HG02870 (cell line): ENCODE results near the gene TUBA4A.
A peak's percentile ranks its signal among the peaks of the same experiment; 100 is the strongest.

Experiments used
- ATAC-seq: cut with Tn5 transposase; IDR thresholded peaks from one replicate; pipeline ENCODE4 v1.9.1; 2021; ENCODE audit warnings: mild to moderate bottlenecking, moderate library complexity; ENCODE audit not compliant: unreplicated experiment

TUBA4A gene

DNA sequence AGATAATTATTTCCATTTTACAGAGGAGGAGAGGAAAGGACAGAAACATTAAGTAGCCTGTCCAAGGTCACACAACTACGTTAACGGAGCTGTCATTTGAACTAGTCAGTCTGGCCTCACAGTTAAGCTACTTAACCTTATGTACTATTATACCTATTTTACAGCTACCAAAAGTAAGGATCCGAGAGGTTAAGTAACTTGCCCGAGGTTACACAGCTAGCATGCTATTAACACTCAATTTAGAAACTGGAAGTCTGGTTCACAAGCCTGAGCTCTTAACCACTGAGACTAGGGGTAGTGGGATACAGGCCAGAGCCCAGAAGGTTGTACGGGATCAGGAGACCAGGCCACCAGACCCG is 8.9 kb downstream of the TUBA4A start:
- no peak for ATAC-seq

DNA sequence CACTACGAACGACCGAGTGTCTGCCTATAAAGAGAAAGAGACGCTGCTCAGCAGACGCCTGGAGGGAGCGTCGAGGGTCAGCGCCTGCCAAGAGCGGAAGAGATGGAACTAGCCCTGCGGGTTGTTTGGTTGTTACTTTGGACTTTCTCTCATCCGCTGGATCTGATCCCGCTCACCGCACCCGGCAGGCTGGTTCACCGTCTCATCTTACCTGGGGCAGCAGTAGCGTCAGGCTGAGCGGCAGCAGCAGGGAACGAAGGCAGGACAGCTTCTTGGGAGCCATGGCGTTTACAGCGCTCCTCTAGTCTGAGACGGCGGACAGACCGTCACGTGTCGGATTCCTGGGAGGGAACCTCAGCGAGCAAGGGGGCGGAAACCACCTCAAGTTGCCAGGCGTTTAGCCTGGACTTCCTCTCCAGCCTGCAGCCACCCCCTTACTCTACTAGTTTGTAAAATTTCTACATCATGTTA is 10.4 kb downstream of the TUBA4A start:
- ATAC-seq, result no peak

DNA sequence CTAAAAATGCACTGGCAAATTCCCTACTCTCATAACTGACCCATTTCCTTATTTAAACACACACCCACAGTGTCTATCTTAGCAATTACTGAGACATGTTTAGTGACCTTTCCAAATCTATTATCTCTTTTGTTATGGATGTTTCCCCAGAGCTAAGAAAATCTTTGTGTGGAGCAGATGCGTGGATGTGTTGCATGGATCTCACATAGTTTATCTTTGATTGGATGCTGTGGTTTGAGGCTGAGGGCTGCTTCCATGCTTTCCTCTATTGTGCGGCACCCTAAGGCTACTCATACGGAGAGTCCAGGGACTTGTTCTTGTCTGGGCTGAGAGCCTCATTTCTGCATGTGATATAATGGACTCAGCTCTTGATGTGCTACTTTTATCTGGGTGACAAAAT is 19.4 kb downstream of the TUBA4A start:
- ATAC-seq, result no peak

DNA sequence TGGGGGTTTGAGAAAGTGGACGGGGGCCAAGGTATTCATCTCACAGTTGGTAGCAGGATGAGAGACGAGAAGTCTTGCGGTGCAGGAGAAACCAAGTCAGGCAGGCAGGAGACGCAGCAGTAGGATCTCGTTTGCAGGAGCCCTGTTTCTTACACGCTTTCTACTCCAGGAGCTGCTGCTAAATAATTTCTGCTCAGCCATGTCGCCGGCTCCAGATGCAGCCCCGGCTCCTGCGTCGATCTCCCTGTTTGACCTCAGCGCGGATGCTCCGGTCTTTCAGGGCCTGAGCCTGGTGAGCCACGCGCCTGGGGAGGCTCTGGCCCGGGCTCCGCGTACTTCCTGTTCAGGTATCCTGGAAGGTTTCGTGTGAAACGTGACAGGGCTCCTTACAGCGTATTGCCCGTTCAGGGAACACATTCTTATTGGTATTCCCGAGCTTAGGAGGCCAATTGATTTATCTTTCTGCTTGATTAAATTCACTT is 23.6 kb downstream of the TUBA4A start:
- ATAC-seq, result no peak

DNA sequence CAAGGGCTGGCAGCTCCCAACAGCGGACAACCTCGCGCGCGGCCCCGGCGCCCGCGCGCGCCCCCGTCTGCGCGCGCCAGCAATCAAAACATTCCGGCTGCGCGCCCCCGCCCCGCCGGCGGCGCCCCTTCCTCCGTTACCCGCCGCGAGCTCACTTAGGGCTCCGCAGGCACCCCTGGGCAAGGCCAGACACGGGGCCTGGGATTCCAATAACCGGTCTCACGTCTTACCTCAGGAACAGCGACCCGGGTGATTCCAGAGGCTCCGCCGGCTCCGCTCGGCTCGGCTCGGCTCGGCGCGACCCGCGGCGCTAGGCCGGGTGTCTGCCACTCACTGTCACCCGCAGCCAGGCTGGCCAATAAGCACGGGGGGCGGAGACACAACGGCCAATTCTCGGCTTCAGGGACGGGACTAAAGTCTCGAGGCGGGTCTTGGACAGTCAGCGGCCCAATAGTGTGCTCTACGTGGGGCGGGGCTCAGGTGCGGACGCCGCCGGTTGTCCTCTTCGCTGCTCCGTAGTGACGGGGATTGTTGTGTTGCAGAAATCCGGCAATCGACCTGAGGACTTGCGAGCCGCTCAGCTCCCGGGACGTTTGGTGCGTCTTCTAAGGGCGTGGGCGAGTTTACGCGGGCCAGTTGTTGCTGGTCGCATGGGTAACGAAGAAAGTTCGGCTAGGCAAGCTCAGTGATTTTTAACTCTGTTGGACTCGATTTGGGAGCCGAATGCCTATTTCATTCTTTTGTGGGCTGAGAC is 24.2 kb downstream of the TUBA4A start, which contains the start of the genes ANKZF1 and ATG9A:
ANKZF1 (plus strand) TSS at position 502 of the 754 bp plus-strand sequence. CDS start 452 bp downstream, outside the sequence.
ATG9A (minus strand) TSS at position 332 of the 754 bp plus-strand sequence. CDS start 1,612 bp downstream, outside the sequence.
- peak; percentile 97 for ATAC-seq

DNA sequence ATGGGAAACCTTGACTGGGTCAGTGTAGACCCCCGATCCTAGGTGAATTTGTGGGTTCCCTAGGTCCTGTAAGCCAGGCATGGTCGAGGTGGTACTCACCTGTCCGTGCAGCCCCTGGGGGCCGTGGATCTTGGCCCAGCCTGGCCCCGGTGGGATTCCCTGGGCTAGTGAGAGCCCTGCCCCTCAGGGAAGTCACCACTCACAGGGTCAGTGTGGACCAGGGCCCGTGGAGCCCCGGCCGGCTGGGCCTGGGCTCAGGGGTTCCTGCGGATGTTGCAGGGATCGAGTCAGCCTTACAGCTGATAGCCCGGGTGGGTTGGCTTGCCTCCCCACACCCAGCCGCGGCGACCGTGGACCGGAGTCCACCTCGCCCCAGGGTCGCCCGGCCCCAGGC is 24.8 kb downstream of the TUBA4A start:
- ATAC-seq, result no peak

DNA sequence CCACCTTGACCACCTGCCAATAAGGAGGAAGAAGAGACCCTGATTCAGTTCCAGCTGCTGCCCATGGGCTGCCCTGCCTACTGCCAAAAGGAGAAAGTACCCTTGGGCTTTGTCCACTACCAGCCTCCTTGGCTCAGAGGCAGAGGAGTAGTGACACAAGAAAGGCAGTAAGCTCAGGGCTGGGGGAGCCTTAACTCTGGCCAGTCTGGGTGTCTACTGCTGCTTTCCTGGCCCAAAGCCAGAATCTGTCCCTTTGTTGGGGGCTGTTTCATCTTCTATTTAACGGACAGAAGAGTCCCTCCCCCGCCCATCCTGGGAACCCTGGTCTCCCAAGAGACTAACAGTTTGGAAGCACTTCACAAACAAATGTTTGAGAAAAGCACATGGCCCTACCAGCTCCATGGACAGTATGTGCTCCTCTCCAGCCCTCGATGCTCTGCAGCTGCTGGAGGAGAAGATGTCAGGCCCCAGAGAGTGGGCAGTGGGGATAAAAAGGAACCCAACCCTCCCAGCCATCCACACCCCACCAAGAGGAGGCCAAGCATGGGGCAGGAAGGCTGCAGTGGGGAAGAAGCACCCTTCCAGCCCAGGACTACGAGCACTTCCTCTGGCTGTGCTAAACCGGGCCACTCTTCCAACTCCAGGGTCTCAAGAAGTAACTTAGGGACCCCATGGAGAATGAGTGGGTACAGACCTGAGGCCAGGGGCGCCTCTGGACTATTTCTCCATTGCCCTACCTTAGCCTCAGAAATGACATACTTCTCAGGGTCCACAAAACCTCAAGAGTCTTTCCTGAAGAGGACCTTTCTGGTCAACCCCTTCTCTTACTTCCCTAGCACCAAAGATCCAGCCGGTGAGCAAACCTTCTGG is 25.4 kb downstream of the TUBA4A start:
- no peak for ATAC-seq

DNA sequence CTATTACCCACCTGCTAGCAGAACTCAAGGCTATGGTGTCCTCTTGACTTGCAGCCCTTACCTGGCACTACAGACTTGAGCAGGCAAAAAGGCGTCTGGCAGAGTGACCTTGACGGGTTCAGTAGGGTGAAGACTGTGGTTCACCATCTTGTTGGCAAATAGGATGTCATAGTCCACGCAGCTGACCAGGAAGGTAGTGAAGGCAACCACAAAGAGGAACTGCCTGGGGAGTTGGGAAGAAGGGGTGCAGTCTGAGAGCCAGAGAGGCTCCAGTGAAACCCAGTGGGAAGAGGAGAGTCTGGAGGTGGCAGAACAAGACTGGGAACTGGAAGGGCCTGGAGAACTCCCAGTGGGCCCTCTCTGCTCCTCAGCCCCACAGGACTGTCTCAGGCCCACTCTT is 28.4 kb downstream of the TUBA4A start:
- ATAC-seq, result no peak

DNA sequence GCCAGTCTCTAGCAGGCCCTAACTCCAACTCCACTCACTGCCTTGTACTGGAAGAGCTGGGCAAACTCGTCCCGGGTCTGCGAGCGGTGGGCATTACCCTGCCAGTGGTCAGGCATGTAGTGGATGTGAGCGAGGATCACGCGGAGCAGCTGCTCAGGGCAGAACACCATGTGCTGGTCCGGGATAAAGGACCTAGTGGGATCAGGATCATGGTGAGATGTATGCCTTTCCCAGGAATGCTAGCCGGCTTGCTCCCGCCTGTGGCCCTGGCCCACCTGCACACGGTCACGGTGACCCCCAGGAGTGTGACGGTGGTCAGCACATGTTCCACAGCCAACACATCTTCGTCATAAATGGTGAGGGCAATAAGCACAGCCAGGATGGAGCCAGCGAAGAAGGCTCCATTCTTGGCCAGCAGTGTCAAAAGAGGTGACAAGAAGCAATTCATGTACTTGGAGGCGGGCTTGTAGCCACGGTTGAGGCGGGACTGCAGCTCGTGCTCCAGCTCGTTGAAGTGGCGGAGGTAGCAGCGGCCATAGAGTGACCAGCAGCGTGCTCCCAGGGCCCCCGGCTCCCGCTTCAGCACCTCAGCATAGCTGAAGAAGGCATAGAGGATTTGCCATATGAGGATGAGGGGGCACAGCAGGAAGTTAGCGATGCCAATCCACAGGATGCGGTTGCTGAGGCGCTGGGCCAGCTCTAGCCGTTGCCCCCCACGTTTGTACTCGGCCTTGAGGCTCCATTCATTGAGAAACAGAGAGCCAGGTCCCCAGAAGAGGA is 29.7 kb downstream of the TUBA4A start:
- no peak for ATAC-seq

DNA sequence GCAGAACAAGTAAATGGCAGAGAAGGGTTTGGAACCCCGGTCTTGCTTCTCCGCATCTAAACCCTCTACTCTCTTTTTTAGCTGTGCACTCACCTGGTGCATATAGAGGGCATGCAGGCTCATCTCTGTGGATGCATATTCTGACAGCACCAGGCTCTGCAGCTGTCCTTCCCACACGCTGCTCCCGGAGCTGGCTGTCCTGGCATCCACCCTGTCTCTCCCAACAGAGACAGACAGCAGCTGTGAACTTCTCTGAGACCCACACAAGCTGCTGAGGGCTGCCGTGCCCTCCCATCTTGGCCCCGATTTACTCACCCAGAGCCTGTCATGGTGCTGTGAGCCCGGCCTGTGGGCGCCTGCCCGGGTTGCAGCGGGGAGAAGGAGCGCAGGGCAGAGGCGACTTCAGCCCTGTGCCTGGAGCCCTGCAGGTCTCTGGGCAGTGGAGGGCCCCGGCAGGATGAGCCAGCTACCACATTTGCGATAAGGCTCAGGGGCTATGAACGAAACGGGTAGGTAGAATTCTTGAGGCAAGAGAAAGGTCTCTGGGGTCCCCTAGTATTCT is 31.7 kb downstream of the TUBA4A start:
- no peak for ATAC-seq

DNA sequence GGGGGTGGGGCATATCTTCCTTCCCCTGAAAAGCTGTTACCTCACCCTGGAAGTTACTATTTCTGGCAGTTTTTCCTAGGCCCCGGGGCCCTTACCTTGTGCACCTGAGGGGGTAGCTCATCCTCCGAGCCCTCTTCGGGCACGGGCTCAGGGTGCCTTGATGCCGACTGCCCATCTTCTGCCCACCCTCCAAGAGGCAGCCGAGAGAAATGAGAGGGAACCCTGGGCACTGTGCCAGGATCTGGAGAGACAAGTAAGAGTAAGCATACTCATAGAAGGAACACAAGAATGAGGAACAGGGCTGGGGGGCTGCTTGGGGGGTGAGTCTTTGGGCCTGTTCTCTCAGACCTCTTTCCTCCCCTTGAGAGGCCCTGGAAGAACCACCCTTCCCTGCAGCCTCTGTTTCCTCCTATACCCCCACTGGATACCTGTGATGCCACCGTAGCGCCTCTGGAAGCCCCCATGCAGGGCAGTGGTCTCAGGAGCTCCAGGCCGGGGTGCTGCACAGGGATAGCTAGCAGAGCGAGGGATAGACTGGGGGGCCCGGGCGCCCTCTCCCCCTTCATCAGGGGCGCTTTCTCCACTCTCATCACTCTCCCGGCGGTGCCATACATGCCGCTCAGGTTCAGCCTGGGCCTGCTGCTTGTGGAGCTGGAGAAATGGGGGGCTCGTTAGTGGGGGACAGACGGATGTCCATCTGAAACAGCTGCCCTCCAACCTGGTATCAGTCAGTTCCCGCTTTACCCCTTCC is 32.9 kb downstream of the TUBA4A start:
- ATAC-seq, result no peak

DNA sequence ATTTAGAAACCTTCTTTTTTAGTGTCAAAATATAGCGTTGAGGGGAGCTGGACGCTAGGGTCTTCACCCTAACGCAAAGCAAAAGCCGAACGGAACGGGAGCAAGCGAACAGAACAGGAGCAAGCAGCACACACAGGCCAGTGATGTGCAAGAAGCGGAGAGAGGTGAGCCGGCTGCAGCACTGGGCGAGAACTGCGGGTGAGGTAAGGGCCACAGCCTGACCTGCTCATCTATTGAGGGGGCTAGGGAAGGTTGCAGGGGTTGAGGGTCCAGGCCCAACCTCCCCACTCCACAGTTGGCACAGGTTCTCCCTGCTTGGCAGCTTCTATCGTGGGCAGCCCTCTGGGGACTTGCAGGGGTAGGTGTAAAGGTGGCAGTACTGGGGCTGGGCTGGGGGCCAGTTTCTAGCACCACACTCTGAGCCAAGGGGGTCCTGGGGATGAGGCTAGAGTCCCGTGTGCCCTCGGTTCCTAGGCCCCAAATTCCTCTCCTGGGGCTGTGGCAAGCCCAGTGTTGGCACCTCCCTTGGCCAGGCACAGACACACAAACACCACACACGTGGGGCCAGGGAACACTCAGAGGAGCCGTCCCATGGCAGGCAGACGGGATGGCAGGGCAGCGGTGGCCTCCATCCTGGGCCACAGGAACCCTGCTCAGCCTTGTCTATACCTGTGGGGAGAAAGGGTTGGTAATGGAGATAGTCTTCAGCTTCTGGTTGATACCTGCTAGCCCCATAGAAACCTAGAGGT is 33.8 kb downstream of the TUBA4A start:
- no peak for ATAC-seq

DNA sequence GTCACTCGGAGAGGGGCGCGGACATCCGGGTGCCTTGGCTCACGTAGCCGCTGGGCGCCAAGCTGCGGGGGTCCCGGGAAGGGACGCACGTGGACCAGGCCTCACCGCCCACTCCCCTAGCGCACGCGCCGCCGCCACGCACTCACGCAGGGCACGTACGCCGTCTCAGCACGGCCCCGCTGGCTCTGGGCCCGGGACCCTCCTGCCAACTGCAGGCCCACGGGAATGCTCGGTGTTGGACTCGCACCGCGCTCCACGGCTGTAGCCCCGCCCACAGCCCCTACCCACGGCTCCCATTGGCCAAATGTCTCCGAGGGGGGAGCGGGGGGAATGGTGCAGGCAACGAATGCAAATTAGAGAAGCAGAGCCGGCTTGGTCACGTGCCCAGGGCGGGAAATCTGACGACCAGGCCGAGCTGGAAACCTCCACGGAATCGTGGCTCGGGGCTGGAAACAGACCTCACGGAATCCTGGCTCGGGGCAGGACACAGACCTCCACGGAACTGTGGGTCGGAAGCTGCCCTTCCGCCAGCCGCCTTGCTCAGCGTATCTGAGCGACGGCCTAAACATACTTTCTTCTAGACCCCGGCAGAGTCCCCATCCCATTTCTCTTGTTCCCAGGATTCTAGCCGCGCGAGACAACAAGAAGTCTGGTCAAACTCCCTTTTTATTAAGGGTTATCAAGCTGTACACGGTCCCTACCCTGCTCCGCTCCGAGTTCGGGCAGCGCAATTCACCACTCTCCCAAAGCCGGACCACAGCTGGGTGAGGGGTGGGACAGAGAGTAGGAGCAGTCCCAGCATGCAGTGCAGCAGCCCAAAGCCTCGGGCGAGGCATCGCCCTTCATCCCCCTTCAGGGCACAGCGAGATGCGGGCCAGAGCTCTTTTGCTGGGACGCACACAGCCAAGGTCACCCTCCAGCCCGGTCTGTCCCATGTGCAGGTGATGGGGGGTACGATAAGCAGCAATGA is 34.7 kb downstream of the TUBA4A start, which contains the start of gene ABCB6:
ABCB6 (minus strand) TSS at position 227 of the 970 bp plus-strand sequence. CDS start 285 bp downstream, outside the sequence.
- ATAC-seq, result peak; percentile 70

DNA sequence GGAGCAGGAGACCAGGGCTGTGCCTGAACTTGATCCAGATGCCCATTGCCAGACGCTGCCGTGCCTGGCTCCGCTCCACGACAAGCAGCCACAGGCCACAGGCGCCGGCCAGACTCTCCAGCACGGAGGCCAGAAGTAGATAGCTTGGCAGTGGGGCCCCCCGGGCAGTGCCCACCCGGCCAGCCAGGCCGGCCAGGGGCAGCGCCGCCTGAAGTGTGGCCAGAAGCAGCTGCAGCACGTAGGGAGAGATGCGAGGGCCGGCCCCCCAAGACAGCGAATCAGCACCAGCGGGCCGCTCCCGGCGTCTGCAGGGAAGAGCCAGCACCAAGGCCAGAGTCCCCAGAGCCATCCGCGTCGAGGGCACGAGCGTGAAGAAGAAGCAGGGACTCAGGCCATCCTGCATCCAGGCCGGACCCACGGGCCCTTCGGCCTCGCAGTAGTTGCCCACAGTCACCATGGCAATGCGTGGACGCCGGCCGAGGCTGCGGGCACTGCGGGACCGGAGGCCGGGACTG is 35.4 kb downstream of the TUBA4A start:
- ATAC-seq, result peak; percentile 25

DNA sequence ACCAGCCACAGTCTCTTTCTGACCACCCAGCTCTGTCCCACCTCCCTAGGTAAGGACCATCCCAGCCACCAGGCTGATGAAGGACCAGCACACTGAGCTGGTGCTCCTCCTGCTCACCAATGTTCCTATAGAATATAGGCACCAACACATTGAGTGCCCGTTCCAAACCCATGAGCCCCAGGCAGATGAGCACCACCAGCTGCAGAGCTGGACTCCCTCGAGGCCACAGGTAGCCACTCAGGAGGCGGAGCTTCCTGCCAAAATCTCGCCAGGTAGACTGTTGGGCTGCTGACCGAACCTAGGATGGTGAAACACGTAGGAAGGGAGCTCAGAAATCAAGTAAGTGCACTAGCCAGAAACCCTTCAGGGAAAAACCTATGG is 37.2 kb downstream of the TUBA4A start:
- ATAC-seq, result no peak

DNA sequence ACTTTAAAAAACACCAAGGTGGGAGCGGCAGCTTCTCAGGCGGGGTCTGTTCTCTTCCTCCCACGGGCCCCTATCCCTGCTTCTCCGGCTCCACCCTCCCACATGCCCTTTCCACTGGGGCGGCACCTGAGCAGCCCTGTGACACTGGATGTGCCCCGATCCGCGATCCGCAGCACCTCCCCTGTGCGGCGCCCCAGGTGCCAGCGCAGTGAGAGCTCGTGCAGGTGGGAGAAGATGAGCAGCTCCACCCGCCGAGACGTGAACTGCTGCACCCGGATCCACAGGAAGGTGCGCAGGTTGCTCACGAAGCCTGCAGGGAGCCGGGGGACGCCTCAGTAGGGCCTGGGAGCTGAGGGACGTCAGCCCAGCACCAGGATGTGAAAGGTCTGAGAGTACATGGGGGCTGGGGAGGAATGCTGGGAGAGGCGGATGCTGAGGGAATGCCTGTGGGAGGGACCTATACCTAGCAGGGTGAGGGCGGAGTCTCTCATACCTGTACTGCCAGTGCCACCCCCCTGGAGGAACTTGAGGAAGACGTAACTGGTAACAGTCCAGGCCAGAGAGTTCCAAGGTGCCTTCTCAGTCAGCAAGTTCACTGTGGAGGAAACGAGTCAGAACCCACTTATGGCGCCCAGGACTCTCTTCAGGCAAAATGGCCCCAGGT is 37.7 kb downstream of the TUBA4A start:
- ATAC-seq, result no peak

DNA sequence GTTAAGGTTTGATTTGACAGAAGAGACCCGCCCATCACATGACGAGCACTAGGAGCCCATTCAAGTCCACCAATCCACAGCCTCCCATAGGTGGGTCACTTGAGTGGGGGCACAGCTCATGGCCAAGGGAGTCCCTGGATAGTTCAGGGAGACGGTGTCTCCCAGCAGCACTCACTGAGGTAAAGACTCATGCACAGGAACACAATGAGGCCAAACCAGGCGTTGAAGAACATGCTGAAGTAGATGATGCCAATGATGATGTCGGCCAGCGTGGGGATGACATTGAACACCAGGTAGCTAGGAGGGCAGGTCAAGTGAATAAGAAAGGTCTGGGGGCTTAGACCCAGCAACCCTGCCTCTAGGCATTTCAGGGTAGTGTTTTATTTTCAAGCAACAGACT is 38.9 kb downstream of the TUBA4A start:
- ATAC-seq, result no peak
